Measurements from ENCODE around the gene UNC5A. TPM values are rescaled to one million over a fixed set of nuclear protein-coding genes. Genes with fewer than 3 reads are reported as not detected.

UNC5A gene
- total RNA-seq, 6 experiments from 2014 or later: not detected

DNA sequence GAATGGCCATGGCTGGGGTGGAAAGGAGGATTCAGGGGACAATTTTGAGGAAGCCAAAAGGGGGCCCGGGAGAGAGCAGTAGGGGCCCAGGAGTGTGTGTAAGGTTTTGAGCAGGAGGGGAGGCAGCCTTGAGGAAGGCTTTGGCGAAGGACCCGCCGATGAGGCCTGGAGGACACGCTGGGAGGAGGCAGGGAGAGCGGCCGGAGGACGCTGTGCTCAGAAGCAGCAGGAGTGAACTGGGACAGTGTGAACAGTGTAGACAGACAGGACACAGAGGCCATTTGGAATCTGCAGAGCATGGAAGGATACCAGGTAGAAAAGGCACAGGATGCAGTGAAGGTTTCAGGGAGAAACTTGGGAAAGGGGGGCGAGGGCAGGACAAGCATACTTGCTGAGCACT is 14.9 kb downstream of the UNC5A start:
- Mint-ChIP-seq H3K4me1 (ENCODE audit: low read depth) (peaks cover 15% of the 10 kb centered on the region; the same call in 1 of the 2 replicates), H3K27ac (no peak overlapping the region), H3K9me3 (no peaks in the 10 kb centered on the region; the same call in 1 of the 2 replicates), H3K27me3 (ENCODE audit: insufficient read depth) (peaks cover 50% of the 10 kb centered on the region), H3K4me3 (no peak overlapping the region), H3K36me3 (ENCODE audit: low read depth) (no peaks in the 10 kb centered on the region)
- DNase-seq: no peak
- TF ChIP-seq, protein P1, sequence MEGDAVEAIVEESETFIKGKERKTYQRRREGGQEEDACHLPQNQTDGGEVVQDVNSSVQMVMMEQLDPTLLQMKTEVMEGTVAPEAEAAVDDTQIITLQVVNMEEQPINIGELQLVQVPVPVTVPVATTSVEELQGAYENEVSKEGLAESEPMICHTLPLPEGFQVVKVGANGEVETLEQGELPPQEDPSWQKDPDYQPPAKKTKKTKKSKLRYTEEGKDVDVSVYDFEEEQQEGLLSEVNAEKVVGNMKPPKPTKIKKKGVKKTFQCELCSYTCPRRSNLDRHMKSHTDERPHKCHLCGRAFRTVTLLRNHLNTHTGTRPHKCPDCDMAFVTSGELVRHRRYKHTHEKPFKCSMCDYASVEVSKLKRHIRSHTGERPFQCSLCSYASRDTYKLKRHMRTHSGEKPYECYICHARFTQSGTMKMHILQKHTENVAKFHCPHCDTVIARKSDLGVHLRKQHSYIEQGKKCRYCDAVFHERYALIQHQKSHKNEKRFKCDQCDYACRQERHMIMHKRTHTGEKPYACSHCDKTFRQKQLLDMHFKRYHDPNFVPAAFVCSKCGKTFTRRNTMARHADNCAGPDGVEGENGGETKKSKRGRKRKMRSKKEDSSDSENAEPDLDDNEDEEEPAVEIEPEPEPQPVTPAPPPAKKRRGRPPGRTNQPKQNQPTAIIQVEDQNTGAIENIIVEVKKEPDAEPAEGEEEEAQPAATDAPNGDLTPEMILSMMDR (IDR thresholded peaks at IDR 0.05): no peak

GRCh38 chr5:176825957-176826356 is 15.6 kb downstream of the UNC5A start:
- no peak overlapping the region for H3K27ac Mint-ChIP-seq
- TF ChIP-seq, protein P1 (IDR thresholded peaks at IDR 0.05): no peak
- no peaks in the 10 kb centered on the region for H3K36me3 Mint-ChIP-seq (ENCODE audit: low read depth)
- peaks cover 15% of the 10 kb centered on the region; the same call in 1 of the 2 replicates for H3K4me1 Mint-ChIP-seq (ENCODE audit: low read depth)
- DNase-seq: no peak
- H3K27me3 Mint-ChIP-seq (ENCODE audit: insufficient read depth): peaks cover 47% of the 10 kb centered on the region
- H3K9me3 Mint-ChIP-seq: no peaks in the 10 kb centered on the region; the same call in 1 of the 2 replicates
- H3K4me3 Mint-ChIP-seq: no peak overlapping the region

DNA sequence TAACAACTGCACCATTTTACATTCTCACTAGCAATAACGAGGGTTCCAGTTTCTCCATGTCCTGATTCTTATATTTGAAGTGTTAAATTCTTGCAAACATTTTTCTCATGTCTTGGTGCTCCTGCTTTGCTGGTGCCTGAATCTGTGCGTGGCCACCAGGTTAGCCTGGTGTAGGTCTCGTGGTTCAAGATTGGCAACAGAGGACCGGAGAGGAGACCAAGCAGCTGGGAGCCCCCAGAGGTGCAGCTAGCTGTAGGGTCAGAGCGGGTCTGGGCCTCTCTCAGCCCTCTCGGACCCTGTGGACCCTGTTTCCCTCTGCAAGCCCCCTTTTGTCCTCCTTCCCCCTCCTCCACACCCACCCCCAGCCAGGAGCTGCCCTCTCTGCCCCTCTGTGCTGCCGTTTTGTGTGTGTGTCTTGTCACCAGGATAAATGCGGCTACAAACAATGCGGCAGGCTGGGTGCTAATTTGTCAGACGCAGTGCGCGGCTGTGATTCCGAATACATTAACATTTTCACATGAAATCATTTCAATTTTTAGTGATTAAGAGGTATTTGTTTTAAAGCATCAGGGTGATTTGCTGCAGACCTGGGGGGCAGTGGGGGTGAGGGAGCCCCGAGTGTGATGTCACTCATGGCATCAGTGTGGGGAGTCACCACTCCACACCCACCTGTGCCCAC is 17.5 kb downstream of the UNC5A start:
- Mint-ChIP-seq H3K36me3 (ENCODE audit: low read depth) (no peaks in the 10 kb centered on the region), H3K27ac (no peak overlapping the region), H3K4me3 (no peak overlapping the region), H3K9me3 (no peaks in the 10 kb centered on the region; the same call in 1 of the 2 replicates), H3K4me1 (ENCODE audit: low read depth) (peaks cover 5% of the 10 kb centered on the region; the same call in 1 of the 2 replicates), H3K27me3 (ENCODE audit: insufficient read depth) (peaks cover 38% of the 10 kb centered on the region)
- TF ChIP-seq, protein P1 (IDR thresholded peaks at IDR 0.05): no peak
- no peak for DNase-seq

DNA sequence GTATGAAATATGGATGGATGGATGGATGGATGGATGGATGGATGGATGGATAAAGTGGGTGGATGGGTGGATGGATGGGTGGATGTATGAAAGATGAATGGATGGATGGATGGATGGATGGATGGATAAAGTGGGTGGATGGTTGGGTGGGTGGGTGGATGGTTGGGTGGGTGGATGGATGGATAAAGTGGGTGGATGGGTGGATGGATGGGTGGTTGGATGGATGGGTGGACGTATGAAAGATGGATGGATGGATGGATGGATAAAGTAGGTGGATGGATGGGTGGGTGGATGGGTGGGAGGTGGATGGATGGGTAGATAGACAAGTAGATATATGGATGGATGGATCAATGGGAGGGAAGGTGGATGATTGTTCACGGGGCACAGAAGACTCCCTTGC is 19.0 kb downstream of the UNC5A start:
- TF ChIP-seq, protein P1 (IDR thresholded peaks at IDR 0.05): no peak
- H3K36me3 Mint-ChIP-seq (ENCODE audit: low read depth): no peaks in the 10 kb centered on the region
- H3K4me1 Mint-ChIP-seq (ENCODE audit: low read depth): no peaks in the 10 kb centered on the region
- no peak for DNase-seq
- no peaks in the 10 kb centered on the region; the same call in 1 of the 2 replicates for H3K9me3 Mint-ChIP-seq
- H3K4me3 Mint-ChIP-seq: no peak overlapping the region
- no peak overlapping the region for H3K27ac Mint-ChIP-seq
- peaks cover 45% of the 10 kb centered on the region for H3K27me3 Mint-ChIP-seq (ENCODE audit: insufficient read depth)

DNA sequence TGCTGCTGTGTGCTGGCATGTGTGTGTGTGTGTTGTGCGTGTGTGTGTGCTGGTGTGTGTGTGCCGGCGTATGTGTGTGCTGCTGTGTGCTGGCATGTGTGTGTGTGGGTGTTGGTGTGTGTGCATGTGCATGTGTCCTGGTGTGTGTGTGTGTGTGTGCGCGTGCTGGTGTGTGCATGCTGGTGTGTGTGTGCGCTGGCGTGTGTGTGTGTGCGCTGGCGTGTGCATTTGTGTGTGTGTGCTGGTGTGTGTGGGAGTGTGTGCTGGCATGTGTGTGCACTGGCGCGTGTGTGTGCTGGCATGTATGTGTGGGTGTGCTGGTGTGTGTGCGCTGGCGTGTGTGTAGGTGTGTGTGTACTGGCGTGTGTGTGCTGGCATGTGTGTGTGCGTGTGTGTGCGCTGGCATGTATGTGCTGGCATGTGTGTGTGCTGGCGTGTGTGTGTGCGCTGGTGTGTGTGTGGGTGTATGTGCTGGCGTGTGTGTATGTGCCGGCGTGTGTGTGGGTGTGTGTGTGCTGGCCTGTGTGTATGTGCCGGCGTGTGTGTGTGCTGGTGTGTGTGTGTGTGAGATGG is 20.1 kb downstream of the UNC5A start:
- Mint-ChIP-seq H3K4me3 (no peak overlapping the region), H3K4me1 (ENCODE audit: low read depth) (no peaks in the 10 kb centered on the region), H3K36me3 (ENCODE audit: low read depth) (no peaks in the 10 kb centered on the region), H3K27ac (no peak overlapping the region), H3K27me3 (ENCODE audit: insufficient read depth) (peaks cover 41% of the 10 kb centered on the region), H3K9me3 (no peaks in the 10 kb centered on the region; the same call in 1 of the 2 replicates)
- no peak for DNase-seq
- TF ChIP-seq, protein P1 (IDR thresholded peaks at IDR 0.05): no peak

All from HFFc6 (cell line).